ENCODE data around the gene UMODL1.

Gene UMODL1

GRCh38 chr21:42140196-42140934 lies 69.2 kb downstream of the UMODL1 start:
- no peak for DNase-seq

- no peak for DNase-seq
Measured at GRCh38 chr21:42141643-42142042, 70.5 kb downstream of the UMODL1 start.

- DNase-seq: no peak
Measured at GRCh38 chr21:42142141-42142540, 71.0 kb downstream of the UMODL1 start.

GRCh38 chr21:42142627-42143026 lies 71.5 kb downstream of the UMODL1 start:
- no peak for DNase-seq

GRCh38 chr21:42143111-42143510 lies 72.0 kb downstream of the UMODL1 start:
- no peak for DNase-seq

GRCh38 chr21:42144221-42144620 lies 73.1 kb downstream of the UMODL1 start:
- DNase-seq: no peak

- no peak for DNase-seq
Measured at GRCh38 chr21:42144679-42145568, 73.8 kb downstream of the UMODL1 start.

- DNase-seq: peak; percentile 70
Measured at GRCh38 chr21:42145569-42146272, 74.6 kb downstream of the UMODL1 start.

GRCh38 chr21:42146273-42146805 lies 75.2 kb downstream of the UMODL1 start:
- no peak for DNase-seq

GRCh38 chr21:42146821-42147220 lies 75.7 kb downstream of the UMODL1 start:
- DNase-seq: no peak

- DNase-seq: no peak
Measured at GRCh38 chr21:42147386-42148020, 76.4 kb downstream of the UMODL1 start.

GRCh38 chr21:42148097-42148496 lies 77.0 kb downstream of the UMODL1 start:
- DNase-seq: no peak

- DNase-seq: no peak
Measured at GRCh38 chr21:42148584-42148983, 77.5 kb downstream of the UMODL1 start.

GRCh38 chr21:42149656-42150473 lies 78.7 kb downstream of the UMODL1 start:
- DNase-seq: no peak

GRCh38 chr21:42150474-42151085 lies 79.5 kb downstream of the UMODL1 start:
- no peak for DNase-seq

GRCh38 chr21:42151148-42151947 lies 80.2 kb downstream of the UMODL1 start:
- DNase-seq: no peak

- DNase-seq: no peak
Measured at GRCh38 chr21:42151948-42152220, 80.8 kb downstream of the UMODL1 start.

- DNase-seq: no peak
Measured at GRCh38 chr21:42153046-42153686, 82.0 kb downstream of the UMODL1 start.

GRCh38 chr21:42153746-42154145 lies 82.6 kb downstream of the UMODL1 start:
- DNase-seq: no peak

Data from NCI-H526 treated with DMSO at 0.1 percent for 48 hours (cell line).